NOMO-1 (cell line): ENCODE data around the gene CPNE4.
"Not testable (repeated sequence)": the region's sequence is repeated elsewhere in the genome, so short reads cannot be mapped to it uniquely, and the experiment has no call there.

ENCODE experiments used
- DNase-seq, 2 experiments: peaks; one replicate each; lab custom pipeline; 2025; ENCODE audit not compliant: unreplicated experiment in 2 of 2; lab: John Stamatoyannopoulos, UW

CPNE4 gene

GRCh38 chr3:131494706-131495105 lies 540.1 kb downstream of the CPNE4 start:
- no peak for DNase-seq

DNA sequence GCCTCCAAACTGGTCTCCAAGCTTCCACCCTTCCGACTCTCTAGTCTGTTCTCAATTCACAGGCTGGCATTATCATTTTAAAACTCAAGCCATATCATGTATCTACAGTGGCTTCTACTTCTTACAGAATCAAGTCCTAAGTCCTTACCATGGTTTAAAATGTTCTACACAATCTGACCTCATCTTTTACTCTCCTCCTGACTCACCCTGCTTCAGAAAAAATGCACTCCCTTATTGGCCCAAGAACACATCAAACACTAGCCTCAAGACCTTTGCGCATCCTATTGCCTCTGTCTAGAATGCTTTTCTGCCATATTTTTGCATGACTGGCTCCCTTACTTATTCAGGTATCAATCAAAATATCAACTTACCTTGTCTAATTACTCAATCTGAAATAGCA lies 543.0 kb downstream of the CPNE4 start:
- DNase-seq: no peak

DNA sequence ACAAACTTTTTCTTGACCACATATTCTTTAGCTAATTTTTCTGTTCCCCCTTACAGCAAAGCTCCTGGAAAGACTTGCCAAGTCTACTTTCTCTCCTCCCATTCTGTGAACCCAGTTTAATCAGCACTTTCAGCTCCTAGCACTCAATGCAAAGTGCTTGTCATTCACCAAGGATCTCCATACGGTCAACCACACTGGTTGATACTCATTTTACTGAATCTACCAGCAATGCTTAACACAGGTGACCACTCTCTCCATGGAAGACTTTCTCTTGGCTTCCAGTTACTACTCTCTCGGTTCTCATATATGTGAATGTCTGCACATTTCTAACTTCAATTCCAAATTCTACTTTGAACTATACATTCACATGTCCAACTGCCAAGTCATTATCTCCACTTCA lies 543.7 kb downstream of the CPNE4 start:
- no peak for DNase-seq

- DNase-seq: not testable (repeated sequence)
Observed at GRCh38 chr3:131486545-131486944, 548.3 kb downstream of the CPNE4 start.

- DNase-seq: no peak
Observed at GRCh38 chr3:131485119-131485518, 549.7 kb downstream of the CPNE4 start.

GRCh38 chr3:131484496-131485111 lies 550.2 kb downstream of the CPNE4 start:
- no peak for DNase-seq
